ENCODE data around the gene BABAM2. TPM values are rescaled to one million over a fixed set of nuclear protein-coding genes. Genes with fewer than 3 reads are reported as not detected.

BABAM2 gene
- total RNA-seq, 2 donors from 2014 or later: 36.4 to 40.9 TPM

GRCh38 chr2:28055325-28055970 is 164.9 kb downstream of the BABAM2 start:
- Mint-ChIP-seq H3K4me1 (no peaks in the 10 kb centered on the region), H3K9me3 (peaks cover 3% of the 10 kb centered on the region), H3K36me3 (ENCODE audit: low read depth) (no peaks in the 10 kb centered on the region), H3K4me3 (no peak overlapping the region), H3K27ac (no peak overlapping the region), H3K27me3 (ENCODE audit: insufficient read depth) (no peaks in the 10 kb centered on the region)
- Histone ChIP-seq H3K4me3 (ENCODE audit: low read length) (no peak overlapping the region), H3K27ac (ENCODE audit: low read depth, low read length) (no peak overlapping the region), H3K36me3 (ENCODE audit: control insufficient read depth, insufficient read depth, low read length) (no peaks in the 10 kb centered on the region), H3K9me3 (ENCODE audit: control insufficient read depth, low read length) (no peaks in the 10 kb centered on the region), H3K27me3 (ENCODE audit: control insufficient read depth, insufficient read depth, low read length, poor library complexity, severe bottlenecking) (no peaks in the 10 kb centered on the region), H3K9ac (ENCODE audit: extremely low read depth, low read length, poor library complexity, severe bottlenecking) (no peak overlapping the region), H3K4me1 (ENCODE audit: control insufficient read depth, insufficient read depth, low read length) (no peaks in the 10 kb centered on the region)
- DNase-seq: no peak
- TF ChIP-seq CTCF (conservative IDR thresholded peaks at IDR 0.05): no peak

- H3K4me1 Mint-ChIP-seq: no peaks in the 10 kb centered on the region
- Histone ChIP-seq H3K27me3 (ENCODE audit: control insufficient read depth, insufficient read depth, low read length, poor library complexity, severe bottlenecking) (no peaks in the 10 kb centered on the region), H3K9me3 (ENCODE audit: control insufficient read depth, low read length) (no peaks in the 10 kb centered on the region), H3K27ac (ENCODE audit: low read depth, low read length) (no peak overlapping the region), H3K4me1 (ENCODE audit: control insufficient read depth, insufficient read depth, low read length) (no peaks in the 10 kb centered on the region), H3K9ac (ENCODE audit: extremely low read depth, low read length, poor library complexity, severe bottlenecking) (no peak overlapping the region), H3K36me3 (ENCODE audit: control insufficient read depth, insufficient read depth, low read length) (no peaks in the 10 kb centered on the region), H3K4me3 (ENCODE audit: low read length) (no peak overlapping the region)
- no peak overlapping the region for H3K27ac Mint-ChIP-seq
- H3K27me3 Mint-ChIP-seq (ENCODE audit: insufficient read depth): no peaks in the 10 kb centered on the region
- no peak overlapping the region for H3K4me3 Mint-ChIP-seq
- peaks cover 3% of the 10 kb centered on the region for H3K9me3 Mint-ChIP-seq
- no peak for DNase-seq
- H3K36me3 Mint-ChIP-seq (ENCODE audit: low read depth): no peaks in the 10 kb centered on the region
- WGBS, 2 experiments (ENCODE audit: insufficient coverage in 1 of 2, insufficient read length in 1 of 2): 93 to 95% methylated on average over 4 of the region's 5 CpGs
- TF ChIP-seq CTCF (conservative IDR thresholded peaks at IDR 0.05): no peak
These were observed 168.3 kb downstream of the BABAM2 start for GRCh38 chr2:28058791-28059190.

GRCh38 chr2:28062867-28063266 is 172.3 kb downstream of the BABAM2 start:
- peaks cover 3% of the 10 kb centered on the region for H3K9me3 Mint-ChIP-seq
- H3K27me3 ChIP-seq (ENCODE audit: control insufficient read depth, insufficient read depth, low read length, poor library complexity, severe bottlenecking): no peaks in the 10 kb centered on the region
- DNase-seq: no peak
- no peaks in the 10 kb centered on the region for H3K9me3 ChIP-seq (ENCODE audit: control insufficient read depth, low read length)
- H3K4me1 Mint-ChIP-seq: no peaks in the 10 kb centered on the region
- H3K36me3 ChIP-seq (ENCODE audit: control insufficient read depth, insufficient read depth, low read length): no peaks in the 10 kb centered on the region
- H3K4me1 ChIP-seq (ENCODE audit: control insufficient read depth, insufficient read depth, low read length): no peaks in the 10 kb centered on the region
- WGBS, 2 experiments (ENCODE audit: insufficient coverage in 1 of 2, insufficient read length in 1 of 2): 93% methylated on average over 2 of the region's 2 CpGs; no CpG with 5 or more reads in 1 of the 2 experiments
- no peak overlapping the region for H3K4me3 ChIP-seq (ENCODE audit: low read length)
- H3K27me3 Mint-ChIP-seq (ENCODE audit: insufficient read depth): no peaks in the 10 kb centered on the region
- H3K27ac ChIP-seq (ENCODE audit: low read depth, low read length): no peak overlapping the region
- no peaks in the 10 kb centered on the region for H3K36me3 Mint-ChIP-seq (ENCODE audit: low read depth)
- no peak overlapping the region for H3K9ac ChIP-seq (ENCODE audit: extremely low read depth, low read length, poor library complexity, severe bottlenecking)
- TF ChIP-seq CTCF (conservative IDR thresholded peaks at IDR 0.05): no peak
- H3K4me3 Mint-ChIP-seq: no peak overlapping the region
- no peak overlapping the region for H3K27ac Mint-ChIP-seq

Measured in endodermal cell (in vitro differentiated cells).